Islet of Langerhans (tissue), 1 donor: Measurements from ENCODE around the gene RASSF3.
"Not testable (repeated sequence)": the region's sequence is repeated elsewhere in the genome, so short reads cannot be mapped to it uniquely, and the experiment has no call there.

Experiments
- FAIRE-seq: peaks from one replicate; lab custom pipeline; 2011; peaks lifted over from hg19 to GRCh38; lab: Jason Lieb, UNC

The RASSF3 gene

DNA sequence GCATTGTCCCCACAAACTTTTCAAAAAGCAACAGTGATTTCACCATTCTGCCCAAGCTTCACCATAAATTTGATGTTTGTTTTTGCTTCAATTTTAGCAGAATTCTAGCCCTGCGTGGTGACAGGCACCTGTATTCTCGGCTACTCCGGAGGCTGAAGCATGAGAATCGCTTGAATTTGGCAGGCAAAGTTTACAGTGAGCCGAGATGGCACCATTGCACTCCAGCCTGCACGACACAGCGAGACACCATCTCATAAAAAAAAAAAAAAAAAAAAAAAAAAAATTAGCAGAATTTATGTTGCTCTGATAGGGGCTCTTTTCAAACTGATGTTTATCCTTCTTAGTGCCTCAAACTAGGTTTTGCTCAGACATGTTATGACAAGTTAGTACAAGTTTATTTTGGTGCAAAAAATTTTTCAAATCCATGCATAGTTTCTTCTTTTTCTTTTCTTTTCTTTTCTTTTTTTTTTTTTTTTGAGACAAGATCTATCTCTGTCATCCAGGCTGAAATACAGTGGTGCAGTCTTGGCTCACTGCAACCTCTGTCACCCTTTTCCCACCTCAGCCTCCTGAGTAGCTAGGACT is 24.3 kb downstream of the RASSF3 start:
- no peak for FAIRE-seq

DNA sequence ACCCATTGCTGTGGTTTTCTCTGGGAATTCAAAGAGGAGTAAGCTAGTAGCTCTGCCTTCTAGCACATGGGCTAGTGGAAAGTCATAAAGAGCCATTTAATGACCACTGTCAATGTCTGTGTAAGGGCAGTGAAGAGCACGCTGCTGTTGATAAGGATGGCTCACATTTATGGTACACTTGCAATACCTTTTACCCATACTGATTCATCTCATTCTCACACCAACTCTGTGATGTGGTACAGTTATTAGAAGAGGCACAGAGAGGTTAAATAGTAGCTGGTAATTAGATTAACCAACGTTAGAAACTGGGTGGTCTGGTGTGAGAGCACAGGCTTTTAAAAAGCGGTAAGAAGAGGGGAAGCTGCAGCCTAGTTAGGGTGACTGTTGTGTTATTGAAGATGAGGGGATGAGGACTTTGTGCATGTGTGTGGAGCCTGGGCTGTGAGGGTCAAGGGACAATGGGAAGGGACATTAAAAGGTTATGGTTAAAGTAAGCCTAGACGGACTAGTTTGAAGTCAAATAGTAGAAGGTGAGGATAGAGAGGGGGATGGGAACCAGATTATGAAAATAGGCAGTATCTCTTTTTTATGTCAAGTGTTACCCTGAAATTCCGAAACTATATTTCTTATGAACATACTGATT is 25.2 kb downstream of the RASSF3 start:
- no peak for FAIRE-seq

DNA sequence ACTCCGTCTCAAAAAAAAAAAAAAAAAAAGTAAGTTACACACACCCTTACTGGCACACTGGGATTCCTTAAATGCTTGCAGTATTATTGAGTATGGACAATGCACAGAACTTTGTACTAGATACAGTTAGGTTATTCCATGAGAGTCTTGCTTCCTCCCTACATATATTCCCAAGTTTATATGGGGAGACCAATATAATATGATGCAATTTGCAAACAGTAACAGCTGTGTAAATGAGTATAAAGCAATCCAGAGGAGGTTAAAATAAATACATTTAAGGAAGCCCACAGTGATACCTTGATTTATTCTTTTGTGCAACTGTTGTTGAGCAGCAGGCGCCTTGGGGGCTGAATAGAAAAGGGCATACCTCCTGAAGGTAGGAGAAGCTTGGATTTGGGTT is 26.6 kb downstream of the RASSF3 start:
- no peak for FAIRE-seq

DNA sequence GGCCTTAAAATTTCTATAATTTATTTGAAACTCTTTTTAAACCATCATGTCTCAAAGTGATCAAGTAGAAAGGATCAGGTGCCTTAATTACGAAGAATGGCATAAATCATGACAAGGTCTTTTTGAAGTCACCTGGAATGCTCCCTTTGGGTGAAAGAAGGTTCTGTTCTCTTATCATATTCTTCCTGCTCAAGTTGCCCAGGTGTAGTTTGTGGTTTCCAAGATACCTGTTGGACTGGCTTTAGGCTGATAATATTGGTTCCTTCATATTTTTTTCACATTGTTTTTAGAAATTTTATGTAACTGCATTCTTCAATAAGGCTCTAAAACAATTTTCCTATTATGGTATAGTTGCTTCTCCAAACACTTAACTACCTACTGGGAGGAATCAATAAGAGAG is 29.2 kb downstream of the RASSF3 start:
- no peak for FAIRE-seq

DNA sequence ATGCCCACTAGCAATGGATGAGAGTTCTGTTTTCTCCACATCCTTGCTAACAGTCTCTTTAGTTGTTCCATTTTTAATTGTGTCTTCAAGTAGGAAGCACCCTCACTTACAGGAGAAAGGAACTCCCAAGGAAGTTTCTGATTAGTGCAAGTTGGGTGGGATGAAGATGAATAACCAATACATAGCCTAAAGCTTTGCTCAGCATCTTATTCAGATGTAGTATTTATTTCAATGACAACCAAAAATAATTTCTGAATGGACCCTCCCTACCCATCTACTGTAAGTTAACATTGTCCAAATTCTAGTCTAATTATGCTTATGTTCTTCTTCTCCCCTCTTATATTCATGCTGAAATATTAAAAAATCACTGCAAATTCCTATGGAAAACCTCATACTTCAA is 36.0 kb downstream of the RASSF3 start:
- FAIRE-seq: no peak

DNA sequence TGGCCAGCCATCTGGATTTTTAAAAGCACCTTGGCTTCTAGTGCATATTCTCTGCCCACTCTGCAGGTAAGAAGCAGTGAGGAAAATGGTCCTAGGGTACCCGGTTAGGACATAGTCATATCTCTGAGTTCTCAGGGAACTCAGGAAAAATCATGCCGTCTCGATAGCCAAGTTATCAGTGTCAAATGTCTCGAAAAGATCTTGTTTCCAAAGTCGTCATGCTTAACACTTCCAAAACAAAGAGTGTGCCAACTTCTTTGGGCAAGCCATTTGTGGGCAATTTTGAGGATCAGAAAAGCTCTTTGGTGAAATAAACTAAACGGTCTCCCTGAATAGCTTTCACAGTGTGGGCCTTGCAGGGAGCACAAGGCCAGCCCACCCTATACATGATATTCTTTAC is 39.2 kb downstream of the RASSF3 start:
- no peak for FAIRE-seq

DNA sequence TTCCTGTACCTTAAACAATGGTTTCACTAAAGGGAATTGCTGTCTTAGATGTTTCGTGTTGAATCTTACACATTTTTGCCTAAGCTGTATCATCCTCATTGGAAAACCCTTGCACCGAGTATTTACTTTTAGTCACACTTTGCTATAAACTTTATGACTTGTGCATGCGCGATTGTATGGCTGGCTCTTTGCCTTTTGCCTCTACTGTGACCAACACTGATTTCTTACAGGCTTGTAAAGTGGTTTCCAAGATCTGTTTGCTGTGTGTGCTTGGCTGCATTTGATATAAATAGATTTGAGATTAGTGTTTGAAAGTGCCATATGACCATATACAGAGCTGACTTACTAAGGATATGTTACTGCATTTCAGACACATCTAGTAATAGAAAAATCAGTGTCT is 40.5 kb downstream of the RASSF3 start:
- FAIRE-seq: no peak

DNA sequence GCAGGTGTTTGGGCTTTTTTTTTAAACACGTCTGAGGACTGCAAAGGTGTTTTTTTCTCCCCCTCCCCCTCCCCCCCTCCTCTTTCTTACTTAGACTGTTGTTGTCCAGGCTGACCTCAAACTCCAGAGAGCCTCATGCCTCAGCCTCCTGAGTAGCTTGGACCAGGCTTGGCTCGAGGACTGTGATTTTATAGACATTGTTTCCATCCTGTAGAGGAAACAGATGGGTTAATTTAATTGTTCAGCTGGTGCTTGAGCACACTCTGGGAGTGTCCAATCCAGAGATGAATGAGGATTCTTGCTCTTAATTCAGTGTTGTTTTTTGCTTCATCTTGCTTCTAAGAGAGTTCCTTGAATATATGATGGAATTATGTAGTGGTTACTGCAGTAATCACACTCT is 42.1 kb downstream of the RASSF3 start:
- no peak for FAIRE-seq

DNA sequence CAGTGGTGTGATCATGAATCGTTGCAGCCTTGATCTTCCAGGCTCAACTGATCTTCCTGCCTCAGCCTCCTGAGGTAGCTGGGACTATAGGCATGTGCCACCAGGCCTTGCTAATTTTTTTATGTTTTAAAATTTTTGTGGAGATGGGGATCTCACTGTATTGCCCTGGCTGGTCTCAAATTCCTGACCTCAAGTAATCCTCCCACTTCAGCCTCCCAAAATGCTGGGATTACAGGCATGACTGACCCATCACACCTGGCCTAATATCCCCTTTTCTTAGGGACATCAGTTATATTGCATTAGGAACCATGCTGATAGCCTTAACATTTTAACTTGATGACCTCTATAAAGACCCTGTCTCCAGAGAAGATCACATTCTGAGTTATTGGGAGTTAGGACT is 42.8 kb downstream of the RASSF3 start:
- no peak for FAIRE-seq

DNA sequence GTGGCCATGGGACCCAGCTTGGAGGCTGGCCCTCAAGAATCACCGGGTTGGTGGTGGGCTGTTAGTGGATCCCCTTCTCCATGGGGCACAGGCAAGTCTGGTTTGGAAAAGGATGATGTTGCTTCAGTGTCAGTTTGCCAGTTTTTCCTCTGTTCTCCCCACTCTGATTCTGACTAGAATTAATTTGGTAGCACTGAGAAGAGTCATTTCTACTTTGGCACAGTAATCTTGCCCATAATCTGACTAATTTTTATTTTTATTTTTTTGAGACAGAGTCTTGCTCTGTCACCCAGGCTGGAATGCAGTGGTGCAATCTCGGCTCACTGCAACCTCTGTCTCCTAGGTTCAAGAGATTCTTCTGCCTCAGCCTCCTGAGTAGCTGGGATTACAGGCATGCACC is 43.6 kb downstream of the RASSF3 start:
- FAIRE-seq: not testable (repeated sequence)

DNA sequence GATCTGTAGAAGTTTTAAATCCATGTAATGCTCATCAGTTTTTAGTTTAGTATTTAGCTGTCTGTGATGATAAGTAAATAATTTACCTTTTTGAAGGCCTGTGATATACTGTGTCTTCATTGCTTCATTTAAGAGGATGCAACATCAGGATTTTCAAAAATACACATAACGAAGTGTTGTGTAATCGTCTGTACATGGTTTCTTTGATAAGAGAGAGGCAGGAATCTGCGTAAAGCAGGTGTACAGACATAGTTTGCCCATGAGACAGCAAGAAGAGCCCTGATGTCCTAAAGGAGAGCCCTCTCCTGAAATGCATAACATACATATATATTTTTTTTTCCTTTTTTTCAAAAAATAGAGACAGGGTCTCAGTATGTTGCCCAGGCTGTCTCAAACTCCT is 44.8 kb downstream of the RASSF3 start:
- FAIRE-seq: no peak

DNA sequence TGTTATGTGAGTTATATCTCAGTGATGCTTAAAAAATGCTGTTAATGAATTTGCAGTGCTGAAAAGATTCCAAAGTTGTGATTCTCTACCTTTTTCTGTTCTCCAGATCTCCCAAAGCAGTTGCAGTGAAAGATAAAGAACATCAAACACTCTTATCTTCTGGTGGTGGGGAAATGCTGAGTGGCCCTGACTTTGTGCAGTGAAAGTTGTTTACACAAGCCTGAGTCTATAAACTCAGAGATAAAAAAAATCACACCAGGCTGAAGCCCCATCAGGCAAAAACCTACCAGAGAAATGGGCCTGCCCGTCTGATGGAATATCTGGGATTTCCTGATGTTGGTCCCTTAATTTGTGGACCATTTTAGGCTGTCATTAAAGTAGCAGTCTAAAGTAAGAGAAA is 46.1 kb downstream of the RASSF3 start:
- FAIRE-seq: no peak

DNA sequence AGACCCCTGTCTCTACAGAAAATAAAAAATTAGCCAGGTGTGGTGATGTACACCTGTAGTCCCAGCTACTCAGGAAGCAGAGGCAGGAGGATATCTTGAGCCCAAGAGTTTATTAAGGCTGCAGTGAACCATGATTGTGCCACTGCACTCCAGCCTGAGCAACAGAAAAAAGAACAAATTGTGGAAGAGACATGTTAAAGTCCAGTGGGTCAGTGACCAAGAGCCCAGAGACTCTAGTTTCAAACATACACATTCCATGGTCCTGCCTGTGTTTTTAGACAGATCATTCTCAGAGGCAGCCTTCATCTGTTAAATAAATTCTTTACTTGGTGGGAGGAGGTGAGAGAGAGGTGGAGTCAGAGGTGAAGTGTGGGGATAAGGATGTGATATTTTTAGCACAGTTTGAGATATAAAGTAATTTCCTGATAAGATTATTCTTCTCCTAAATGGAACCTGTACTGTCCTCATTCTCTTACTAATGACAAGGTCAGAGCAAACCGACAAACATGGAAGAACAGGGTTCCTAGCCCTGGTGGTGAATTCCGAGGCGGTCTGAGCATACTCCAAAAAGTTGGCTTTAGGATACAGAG is 48.7 kb downstream of the RASSF3 start:
- FAIRE-seq: no peak

DNA sequence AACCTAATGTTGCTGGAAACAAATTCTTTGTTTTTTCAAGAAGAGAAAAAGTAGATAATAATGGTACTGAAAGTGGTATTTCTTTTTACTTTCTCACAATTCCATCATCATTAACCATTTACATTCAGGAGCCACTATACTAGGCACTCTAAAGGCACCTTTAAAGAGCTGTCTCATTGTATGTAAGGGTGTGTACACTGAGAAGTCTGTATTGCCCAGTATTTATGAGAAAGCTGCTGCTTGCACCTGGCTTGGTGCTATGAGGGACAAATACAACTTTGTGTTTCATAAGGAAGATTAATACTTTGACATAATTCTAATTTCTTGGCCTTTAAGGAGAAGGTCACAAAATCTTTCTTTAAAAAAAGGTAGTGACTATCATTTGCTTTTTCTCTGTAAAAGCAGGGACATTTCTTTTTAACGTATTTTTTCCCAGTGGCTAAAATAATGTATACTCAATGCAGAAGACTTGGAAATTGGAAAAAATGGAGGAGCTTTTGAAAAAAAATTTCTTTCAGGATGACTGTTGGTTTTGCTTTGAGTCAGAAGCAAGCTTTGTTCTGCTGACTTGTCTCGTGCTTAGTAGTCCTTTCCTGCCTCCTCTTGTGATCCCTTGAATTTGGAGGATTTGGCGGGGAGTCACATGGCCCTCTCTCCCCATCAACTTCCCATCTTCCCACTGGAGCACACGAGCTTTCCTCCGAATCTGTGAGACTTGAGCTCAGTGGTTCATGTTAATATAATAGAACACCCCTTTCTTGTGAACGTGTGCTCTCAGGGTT is 50.1 kb downstream of the RASSF3 start:
- no peak for FAIRE-seq

DNA sequence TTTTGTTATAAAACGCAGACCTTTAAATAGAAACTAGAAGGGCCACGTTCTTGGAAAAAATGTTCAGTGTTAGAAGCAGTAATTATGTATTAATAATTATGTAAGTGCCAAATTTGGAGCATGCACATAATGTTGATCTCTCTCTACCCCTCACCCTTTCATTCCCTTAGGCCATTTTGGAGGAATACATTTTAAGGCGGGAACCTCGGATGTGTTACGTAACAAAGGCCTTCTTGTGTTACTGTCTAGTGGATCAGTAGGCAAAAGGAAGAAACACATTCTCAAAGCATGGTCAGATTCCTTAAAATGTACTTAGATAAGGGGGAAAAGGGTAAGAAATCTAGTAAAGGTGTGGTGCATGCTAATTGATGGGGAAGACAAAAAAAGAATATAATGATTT is 52.7 kb downstream of the RASSF3 start:
- FAIRE-seq: no peak

DNA sequence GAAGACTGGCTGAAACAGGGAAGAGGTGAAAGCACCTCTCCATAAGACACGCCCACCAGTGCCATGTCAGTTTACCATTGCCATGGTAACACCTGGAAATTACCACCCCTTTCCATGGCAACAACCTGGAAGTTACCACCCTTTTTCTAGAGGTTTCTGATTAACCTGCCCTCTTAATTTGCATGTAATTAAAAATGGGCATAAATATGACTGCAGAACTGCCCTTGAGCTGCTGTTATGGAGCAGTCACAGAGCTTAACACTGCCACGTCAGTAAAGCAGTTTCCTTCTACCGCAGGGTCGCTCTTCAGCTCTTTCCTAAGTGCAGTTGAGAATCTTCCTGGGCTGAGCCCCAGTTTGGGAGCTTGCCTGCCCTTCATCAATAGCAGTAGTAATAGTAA is 55.2 kb downstream of the RASSF3 start:
- FAIRE-seq: no peak

DNA sequence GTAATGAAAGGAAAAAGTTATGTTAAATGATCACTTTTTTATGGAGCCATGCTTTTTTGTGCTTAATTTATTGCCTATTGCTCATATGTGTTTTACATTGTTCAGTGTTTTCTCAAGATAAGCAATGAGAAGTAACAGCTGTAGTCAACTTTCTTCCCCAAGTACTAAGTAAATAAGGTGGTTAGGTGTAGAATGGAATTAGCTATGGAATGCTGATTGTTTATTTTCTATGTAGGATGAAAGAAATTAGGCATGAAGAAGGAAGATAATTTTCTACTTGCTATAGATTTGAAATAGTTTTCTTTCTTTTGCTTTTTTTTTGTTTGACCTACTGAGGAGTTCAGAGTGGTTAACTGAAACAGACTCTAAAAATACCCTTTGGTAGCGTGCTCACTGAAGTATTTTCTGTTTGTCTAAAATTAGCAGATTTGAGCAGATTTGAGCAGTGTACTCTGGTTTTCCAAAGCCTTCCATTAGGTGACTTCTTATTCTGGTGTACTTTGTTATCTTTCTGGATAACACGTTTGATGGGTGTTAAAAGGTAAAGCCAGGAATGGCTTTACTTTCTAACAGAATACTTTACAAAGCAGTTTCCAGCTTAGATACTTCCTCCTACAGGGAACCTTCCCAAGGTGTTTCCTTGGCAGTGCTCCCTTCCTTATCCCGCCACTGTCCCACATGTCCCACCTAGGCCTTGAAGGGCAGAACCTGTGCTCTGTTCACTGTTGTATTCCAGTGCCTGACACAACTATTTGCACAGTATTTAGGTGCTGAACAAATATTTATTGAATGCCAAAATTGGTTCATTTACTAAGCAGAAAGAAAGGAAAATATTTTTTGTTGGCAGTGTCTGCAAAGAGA is 56.0 kb downstream of the RASSF3 start:
- FAIRE-seq: no peak

DNA sequence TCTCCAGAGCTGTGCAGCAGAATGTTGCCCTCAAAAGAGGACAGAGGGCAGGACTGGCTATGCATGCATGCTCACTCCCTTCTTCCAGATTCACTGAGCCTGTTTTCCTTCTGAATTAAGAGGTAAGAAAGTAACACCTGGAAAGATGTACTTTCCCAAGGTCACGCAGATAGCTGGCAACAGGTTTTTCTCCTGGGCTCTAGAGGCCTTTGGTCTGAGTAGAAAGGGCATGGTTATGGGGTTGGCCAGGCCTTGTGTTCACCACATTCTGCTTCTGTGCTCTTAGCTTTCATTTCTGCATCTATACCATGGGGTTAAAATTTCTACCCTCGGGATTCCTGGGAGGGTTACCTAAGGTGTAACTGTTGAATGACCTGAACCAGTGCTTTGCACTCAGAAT is 57.5 kb downstream of the RASSF3 start:
- no peak for FAIRE-seq

DNA sequence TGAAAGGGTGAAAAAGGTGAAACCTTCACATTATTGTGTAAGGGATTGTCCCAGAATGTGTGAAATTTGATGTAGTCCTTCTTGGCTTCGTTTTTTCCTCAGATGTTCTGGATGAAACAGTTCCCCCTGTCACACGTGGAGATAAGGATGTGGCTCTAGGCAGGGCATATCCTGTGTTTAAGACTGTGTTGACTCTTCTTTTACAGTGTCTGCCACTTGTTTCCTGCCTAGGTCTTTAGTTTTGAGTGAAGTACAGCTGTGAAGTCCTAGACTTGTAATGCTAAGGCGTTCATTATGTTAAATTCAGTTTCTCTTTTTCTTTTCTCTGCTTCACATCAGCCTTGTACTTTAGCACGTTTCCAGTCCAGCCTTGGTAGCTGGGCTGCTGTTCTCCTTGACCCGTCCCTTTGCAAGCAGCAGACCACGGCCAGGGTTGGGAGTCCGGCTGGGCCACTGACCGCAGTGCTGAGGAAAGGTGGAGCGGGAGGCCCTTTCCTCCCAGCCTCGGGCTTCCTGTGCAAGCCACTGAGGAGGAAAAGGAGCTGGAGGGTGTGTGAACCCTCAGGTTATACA is 59.1 kb downstream of the RASSF3 start:
- no peak for FAIRE-seq

DNA sequence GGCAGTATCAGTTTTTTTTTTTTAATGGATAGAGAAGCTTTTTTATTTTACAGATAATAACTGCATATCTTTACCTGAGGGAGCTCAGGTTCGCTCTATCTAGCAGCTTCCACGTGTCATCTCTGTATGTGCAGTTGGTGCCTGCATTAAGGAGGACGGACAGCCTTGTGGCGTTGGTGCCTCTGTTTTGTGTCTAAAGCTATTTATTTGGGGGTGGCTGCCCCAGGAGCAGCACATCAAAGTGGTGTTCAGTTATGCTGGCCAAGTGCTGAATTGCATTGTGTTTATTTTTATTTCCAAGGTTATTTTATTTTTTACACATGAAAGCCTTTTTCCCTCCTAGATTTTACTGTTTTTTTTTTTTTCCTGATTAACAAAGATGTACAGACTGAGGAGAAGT is 59.7 kb downstream of the RASSF3 start:
- no peak for FAIRE-seq

DNA sequence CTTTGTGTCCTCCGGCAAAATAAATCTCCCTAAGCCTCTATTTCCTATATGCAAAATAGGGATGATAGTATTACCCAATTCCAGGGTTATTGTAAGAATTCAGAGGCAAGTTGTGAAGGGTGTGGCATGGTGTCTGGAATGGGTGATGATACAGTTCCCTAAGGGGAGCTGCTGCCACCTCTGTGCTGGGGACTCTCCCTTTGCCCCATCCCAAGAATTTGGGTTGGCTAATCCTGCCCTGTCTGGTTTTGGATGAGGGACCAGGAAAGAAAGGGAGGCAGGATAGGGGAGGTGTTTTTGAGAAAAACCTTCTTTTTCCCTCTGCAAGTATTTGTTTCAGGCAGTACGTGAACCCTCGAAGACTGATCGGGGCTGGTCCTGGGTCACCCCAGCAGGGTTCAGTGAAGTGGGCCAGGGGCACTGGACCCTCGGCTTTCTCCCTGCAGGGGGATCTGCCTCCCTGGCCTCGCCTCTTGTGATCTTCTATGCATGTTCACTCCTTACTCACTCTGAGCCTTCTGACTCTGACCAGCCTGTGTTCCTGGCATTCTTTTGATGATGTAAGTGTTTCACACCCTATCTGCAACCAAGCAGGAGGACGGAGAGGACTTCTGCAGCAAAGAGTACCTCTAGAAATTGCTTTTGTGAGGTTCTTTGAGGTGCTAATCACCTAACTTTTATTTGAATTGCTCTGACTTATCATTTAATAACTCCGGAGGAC is 60.8 kb downstream of the RASSF3 start:
- no peak for FAIRE-seq
